ENCODE data around the gene EYA2. TPM values are rescaled to one million over a fixed set of nuclear protein-coding genes. Genes with fewer than 3 reads are reported as not detected.
"Not testable (repeated sequence)": the region's sequence is repeated elsewhere in the genome, so short reads cannot be mapped to it uniquely, and the experiment has no call there.

The EYA2 gene
- total RNA-seq, 1 experiment from 2014 or later = 0.08 TPM

DNA sequence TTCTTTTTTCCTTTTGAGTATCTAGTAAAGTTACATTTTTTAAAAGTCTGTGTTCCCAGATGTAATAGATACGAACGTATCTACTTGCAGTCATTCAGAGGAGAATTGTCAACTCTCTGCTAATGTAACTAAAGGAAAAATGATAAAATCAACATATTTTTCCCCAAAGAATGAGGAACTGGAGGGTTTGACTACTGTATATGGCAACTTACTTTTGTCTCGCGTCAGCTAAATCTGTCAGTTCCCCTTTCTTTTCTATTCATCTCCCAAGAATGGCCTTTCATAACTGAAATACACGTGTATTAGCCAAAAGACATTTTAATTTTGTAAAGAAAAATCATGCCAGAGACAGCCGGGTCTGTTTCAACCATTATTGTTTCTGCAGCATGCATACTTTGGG, 5.4 kb downstream of the EYA2 start:
- Histone ChIP-seq H3K4me1 (replicated peaks) (no peaks in the 10 kb centered on the region), H3K4me3 (no peak overlapping the region), H3K9me3 (replicated peaks) (no peaks in the 10 kb centered on the region; the same call in 1 of the 2 replicates), H3K27ac (no peak overlapping the region), H3K36me3 (no peaks in the 10 kb centered on the region), H3K27me3 (replicated peaks) (peaks cover 69% of the 10 kb centered on the region)
- DNase-seq (ENCODE audit: low read depth in 1 of 2, low spot score in 2 of 2) = no peak

DNA sequence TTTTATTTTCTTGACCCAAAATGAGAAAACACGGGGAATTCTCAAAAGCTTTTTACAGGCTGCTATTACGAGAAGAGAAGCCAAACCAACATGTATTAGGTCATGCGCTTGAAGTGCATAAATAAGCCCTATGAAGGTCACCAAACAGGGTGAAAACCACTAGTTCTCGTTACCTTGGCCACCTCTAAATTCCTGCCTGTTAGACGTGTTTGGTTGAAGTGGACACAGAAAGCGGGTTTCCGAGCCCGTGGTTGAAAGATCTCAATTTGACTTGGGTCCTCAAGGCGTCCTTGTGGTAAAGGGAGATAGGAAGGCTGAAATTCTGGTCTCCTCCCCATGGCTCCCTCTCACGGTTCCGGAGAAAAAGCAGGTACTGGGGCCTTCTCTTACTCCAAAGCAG, 6.2 kb downstream of the EYA2 start:
- H3K4me3 ChIP-seq = no peak overlapping the region
- no peaks in the 10 kb centered on the region for H3K36me3 ChIP-seq
- no peak for DNase-seq (ENCODE audit: low read depth in 1 of 2, low spot score in 2 of 2)
- no peak overlapping the region for H3K27ac ChIP-seq
- H3K9me3 ChIP-seq (replicated peaks) = no peaks in the 10 kb centered on the region; the same call in 1 of the 2 replicates
- no peaks in the 10 kb centered on the region for H3K4me1 ChIP-seq (replicated peaks)
- H3K27me3 ChIP-seq (replicated peaks) = peaks cover 61% of the 10 kb centered on the region

DNA sequence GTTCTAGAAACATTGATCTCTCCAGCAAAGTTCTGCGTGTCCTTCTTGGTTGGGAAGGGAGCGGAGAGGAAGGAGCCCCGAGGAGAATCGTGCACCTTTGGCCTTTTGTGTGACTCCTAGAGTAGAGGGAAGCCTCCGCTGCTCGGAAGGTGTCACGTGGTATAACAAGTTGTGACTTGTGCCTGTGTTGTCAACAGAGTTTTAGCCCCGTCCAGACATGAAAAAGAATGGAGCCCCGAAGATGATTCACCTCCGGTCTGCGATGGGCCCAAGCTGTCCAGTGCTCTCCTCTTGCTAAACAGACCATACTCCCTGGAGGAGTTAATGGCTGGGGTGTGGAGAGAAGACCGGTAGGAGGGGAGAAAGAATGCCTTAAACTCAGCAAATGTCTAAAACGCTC, 7.0 kb downstream of the EYA2 start:
- H3K27ac ChIP-seq = no peak overlapping the region
- peaks cover 53% of the 10 kb centered on the region for H3K27me3 ChIP-seq (replicated peaks)
- H3K4me3 ChIP-seq = no peak overlapping the region
- H3K4me1 ChIP-seq (replicated peaks) = no peaks in the 10 kb centered on the region
- DNase-seq (ENCODE audit: low read depth in 1 of 2, low spot score in 2 of 2) = no peak
- H3K9me3 ChIP-seq (replicated peaks) = no peaks in the 10 kb centered on the region; the same call in 1 of the 2 replicates
- H3K36me3 ChIP-seq = no peaks in the 10 kb centered on the region

DNA sequence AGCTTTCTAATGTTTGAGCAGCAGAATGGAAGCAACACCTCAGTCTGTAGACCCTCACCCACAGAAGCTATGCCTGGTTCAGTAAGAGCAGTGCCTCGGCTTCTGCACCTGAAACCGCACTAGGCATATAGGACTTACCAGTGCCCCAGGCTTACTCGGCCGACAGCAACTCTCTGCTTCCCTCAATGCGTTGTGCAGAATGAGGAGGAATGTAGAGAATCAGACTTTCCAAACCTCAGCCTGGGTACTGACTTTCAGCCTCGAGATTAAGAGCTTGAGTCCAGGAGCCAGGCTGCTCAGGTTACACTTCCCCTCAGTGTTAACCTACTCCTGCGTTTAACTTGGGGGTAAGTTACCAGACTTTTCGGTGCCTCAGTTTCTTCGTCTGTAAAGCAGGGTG, 8.6 kb downstream of the EYA2 start:
- Histone ChIP-seq H3K9me3 (replicated peaks) (no peaks in the 10 kb centered on the region; the same call in 1 of the 2 replicates), H3K36me3 (no peaks in the 10 kb centered on the region), H3K4me1 (replicated peaks) (no peaks in the 10 kb centered on the region), H3K27me3 (replicated peaks) (peaks cover 39% of the 10 kb centered on the region), H3K4me3 (no peak overlapping the region), H3K27ac (no peak overlapping the region)
- DNase-seq (ENCODE audit: low read depth in 1 of 2, low spot score in 2 of 2) = no peak

DNA sequence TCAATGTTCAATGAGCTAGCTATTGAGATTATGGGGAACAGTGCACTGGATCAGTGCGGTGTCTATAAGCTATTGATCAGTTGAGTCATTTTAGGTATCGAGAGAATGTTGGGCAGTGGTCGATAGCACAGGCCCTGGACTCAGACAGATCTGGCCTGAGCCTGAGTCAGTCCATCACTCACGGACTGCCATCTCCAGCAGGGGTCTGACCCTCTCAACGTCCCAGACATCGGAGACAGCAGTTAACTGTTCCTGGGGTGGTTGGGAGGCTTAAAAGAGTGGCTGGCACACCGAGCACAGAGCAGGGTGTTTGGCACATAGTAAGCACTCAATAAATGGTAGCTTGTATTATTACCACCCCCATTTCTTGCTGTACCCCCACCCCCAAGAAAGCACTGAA, 9.3 kb downstream of the EYA2 start:
- Histone ChIP-seq H3K4me3 (no peak overlapping the region), H3K4me1 (replicated peaks) (no peaks in the 10 kb centered on the region), H3K27me3 (replicated peaks) (peaks cover 32% of the 10 kb centered on the region), H3K36me3 (no peaks in the 10 kb centered on the region), H3K9me3 (replicated peaks) (no peaks in the 10 kb centered on the region; the same call in 1 of the 2 replicates), H3K27ac (no peak overlapping the region)
- DNase-seq (ENCODE audit: low read depth in 1 of 2, low spot score in 2 of 2) = no peak

- Histone ChIP-seq H3K4me1 (replicated peaks) (no peaks in the 10 kb centered on the region), H3K36me3 (no peaks in the 10 kb centered on the region), H3K4me3 (no peak overlapping the region), H3K27ac (no peak overlapping the region), H3K9me3 (replicated peaks) (no peaks in the 10 kb centered on the region; the same call in 1 of the 2 replicates), H3K27me3 (replicated peaks) (peaks cover 16% of the 10 kb centered on the region)
- DNase-seq (ENCODE audit: low read depth in 1 of 2, low spot score in 2 of 2) = no peak
Observed at GRCh38 chr20:46905364-46906125, 10.9 kb downstream of the EYA2 start.

GRCh38 chr20:46913329-46914044, 18.8 kb downstream of the EYA2 start:
- H3K9me3 ChIP-seq (replicated peaks) = no peaks in the 10 kb centered on the region; the same call in 1 of the 2 replicates
- H3K36me3 ChIP-seq = no peaks in the 10 kb centered on the region
- no peaks in the 10 kb centered on the region for H3K4me1 ChIP-seq (replicated peaks)
- H3K4me3 ChIP-seq = no peak overlapping the region
- H3K27me3 ChIP-seq (replicated peaks) = no peaks in the 10 kb centered on the region
- no peak overlapping the region for H3K27ac ChIP-seq
- no peak for DNase-seq (ENCODE audit: low read depth in 1 of 2, low spot score in 2 of 2)

DNA sequence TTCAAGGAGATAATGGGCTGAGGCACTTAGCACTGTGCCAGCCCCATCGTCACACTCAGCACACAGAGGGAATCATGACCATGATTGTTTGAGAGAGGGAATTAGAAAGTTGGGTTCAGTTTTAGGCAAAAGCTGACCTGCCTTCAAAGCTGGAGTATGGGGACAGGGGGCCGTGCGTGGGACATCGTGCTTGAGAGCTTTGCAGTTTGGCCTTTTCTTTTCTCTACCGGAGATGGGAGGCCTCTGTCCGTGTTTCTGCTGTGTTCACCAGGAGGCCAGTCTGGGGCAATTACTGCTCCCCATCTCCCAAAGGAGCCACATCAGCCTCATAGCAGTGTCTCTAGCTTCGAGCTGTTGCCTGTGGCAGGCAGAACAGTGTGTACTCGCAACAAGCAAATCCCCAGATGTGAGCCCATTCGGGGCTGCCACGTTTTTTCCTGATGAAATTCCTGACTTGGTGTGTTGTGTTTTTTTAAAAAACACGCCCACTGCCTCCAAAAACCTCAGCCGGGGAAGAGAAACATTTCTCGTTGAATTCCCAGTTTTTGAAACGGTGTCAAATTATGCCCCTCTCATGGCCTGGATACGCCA, 20.2 kb downstream of the EYA2 start:
- no peak for DNase-seq (ENCODE audit: low read depth in 1 of 2, low spot score in 2 of 2)
- H3K9me3 ChIP-seq (replicated peaks) = no peaks in the 10 kb centered on the region; the same call in 1 of the 2 replicates
- H3K27ac ChIP-seq = no peak overlapping the region
- no peaks in the 10 kb centered on the region for H3K27me3 ChIP-seq (replicated peaks)
- no peaks in the 10 kb centered on the region for H3K4me1 ChIP-seq (replicated peaks)
- no peak overlapping the region for H3K4me3 ChIP-seq
- no peaks in the 10 kb centered on the region for H3K36me3 ChIP-seq

DNA sequence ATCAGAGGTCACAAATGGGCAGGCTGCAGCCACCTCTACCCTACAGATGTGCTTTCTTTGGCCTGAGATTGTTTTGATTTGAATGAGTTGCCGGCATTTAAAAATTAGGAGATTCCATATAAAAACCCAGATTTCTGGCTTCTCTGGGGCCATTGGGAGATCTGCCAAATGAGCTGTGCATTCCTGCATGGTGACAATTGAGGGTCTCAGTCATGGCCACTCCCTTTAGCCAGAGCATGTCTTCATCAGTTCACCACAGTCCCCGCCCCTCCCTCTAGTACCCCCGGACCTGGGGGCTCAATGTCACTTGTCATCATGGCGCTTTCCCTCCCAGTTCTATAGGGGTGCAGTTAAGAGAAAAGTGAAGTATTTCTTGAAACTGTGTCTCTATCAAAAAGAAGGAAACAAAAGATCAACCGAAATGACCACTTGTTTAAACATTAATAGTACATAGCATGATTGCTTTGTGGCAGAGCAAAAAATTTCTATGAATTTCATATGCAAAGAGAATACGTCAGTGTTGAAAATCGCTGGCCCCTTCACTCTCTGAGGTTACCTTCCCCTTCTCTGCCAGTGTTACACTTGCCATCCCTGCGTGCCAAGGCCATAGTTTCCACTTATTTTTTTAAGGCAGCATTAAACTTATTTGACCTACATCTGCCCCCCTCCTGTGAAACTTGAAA, 21.1 kb downstream of the EYA2 start:
- no peak overlapping the region for H3K27ac ChIP-seq
- H3K36me3 ChIP-seq = no peaks in the 10 kb centered on the region
- H3K9me3 ChIP-seq (replicated peaks) = no peaks in the 10 kb centered on the region; the same call in 1 of the 2 replicates
- no peak for DNase-seq (ENCODE audit: low read depth in 1 of 2, low spot score in 2 of 2)
- no peaks in the 10 kb centered on the region for H3K4me1 ChIP-seq (replicated peaks)
- no peak overlapping the region for H3K4me3 ChIP-seq
- no peaks in the 10 kb centered on the region for H3K27me3 ChIP-seq (replicated peaks)

GRCh38 chr20:46916258-46916603, 21.6 kb downstream of the EYA2 start:
- Histone ChIP-seq H3K36me3 (no peaks in the 10 kb centered on the region), H3K27ac (no peak overlapping the region), H3K9me3 (replicated peaks) (no peaks in the 10 kb centered on the region; the same call in 1 of the 2 replicates), H3K4me1 (replicated peaks) (no peaks in the 10 kb centered on the region), H3K4me3 (no peak overlapping the region), H3K27me3 (replicated peaks) (no peaks in the 10 kb centered on the region)
- DNase-seq (ENCODE audit: low read depth in 1 of 2, low spot score in 2 of 2) = no peak

DNA sequence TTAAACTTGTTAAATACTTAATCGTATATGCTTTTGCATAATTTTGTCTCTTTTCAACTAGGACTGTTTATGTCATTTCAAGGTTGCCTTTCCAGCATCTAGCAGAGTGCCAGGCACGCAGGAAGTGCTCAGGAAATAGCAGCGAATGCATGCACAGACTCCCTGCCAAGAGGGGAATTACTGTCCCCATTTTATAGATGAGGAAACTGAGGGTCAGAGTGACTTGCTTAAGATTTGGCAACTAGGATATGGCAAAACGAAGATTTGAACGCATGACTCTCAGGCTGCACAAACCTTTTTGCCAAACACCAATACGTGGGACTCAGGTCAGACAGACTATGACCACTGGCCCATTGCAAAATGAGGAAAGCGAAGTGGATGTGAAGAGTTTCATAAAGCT, 22.5 kb downstream of the EYA2 start:
- H3K27ac ChIP-seq = no peak overlapping the region
- H3K27me3 ChIP-seq (replicated peaks) = no peaks in the 10 kb centered on the region
- H3K4me3 ChIP-seq = no peak overlapping the region
- no peak for DNase-seq (ENCODE audit: low read depth in 1 of 2, low spot score in 2 of 2)
- H3K9me3 ChIP-seq (replicated peaks) = no peaks in the 10 kb centered on the region; the same call in 1 of the 2 replicates
- no peaks in the 10 kb centered on the region for H3K36me3 ChIP-seq
- no peaks in the 10 kb centered on the region for H3K4me1 ChIP-seq (replicated peaks)

- Histone ChIP-seq H3K36me3 (no peaks in the 10 kb centered on the region), H3K9me3 (replicated peaks) (no peaks in the 10 kb centered on the region), H3K27ac (no peak overlapping the region), H3K4me1 (replicated peaks) (no peaks in the 10 kb centered on the region), H3K4me3 (no peak overlapping the region), H3K27me3 (replicated peaks) (no peaks in the 10 kb centered on the region)
- DNase-seq (ENCODE audit: low read depth in 1 of 2, low spot score in 2 of 2) = no peak
Observed at GRCh38 chr20:46920114-46920513, 25.5 kb downstream of the EYA2 start.

GRCh38 chr20:46922841-46923240, 28.2 kb downstream of the EYA2 start:
- H3K9me3 ChIP-seq (replicated peaks); DNase-seq (ENCODE audit: low read depth in 1 of 2, low spot score in 2 of 2); H3K27me3 ChIP-seq (replicated peaks); H3K4me3 ChIP-seq; H3K4me1 ChIP-seq (replicated peaks); H3K36me3 ChIP-seq; H3K27ac ChIP-seq: not testable (repeated sequence)

GRCh38 chr20:46923550-46923949, 28.9 kb downstream of the EYA2 start:
- H3K27me3 ChIP-seq (replicated peaks) = no peaks in the 10 kb centered on the region

More at GRCh38 chr20:46923550-46923949, 28.9 kb downstream of the EYA2 start:
- no peaks in the 10 kb centered on the region for H3K4me1 ChIP-seq (replicated peaks)
- DNase-seq (ENCODE audit: low read depth in 1 of 2, low spot score in 2 of 2) = no peak
- H3K4me3 ChIP-seq = no peak overlapping the region
- H3K9me3 ChIP-seq (replicated peaks) = no peaks in the 10 kb centered on the region
- no peaks in the 10 kb centered on the region for H3K36me3 ChIP-seq
- H3K27ac ChIP-seq = no peak overlapping the region

Measured in SJSA1 (cell line).